ENCODE measurements around the gene RNF2.

- TF ChIP-seq, protein P1, sequence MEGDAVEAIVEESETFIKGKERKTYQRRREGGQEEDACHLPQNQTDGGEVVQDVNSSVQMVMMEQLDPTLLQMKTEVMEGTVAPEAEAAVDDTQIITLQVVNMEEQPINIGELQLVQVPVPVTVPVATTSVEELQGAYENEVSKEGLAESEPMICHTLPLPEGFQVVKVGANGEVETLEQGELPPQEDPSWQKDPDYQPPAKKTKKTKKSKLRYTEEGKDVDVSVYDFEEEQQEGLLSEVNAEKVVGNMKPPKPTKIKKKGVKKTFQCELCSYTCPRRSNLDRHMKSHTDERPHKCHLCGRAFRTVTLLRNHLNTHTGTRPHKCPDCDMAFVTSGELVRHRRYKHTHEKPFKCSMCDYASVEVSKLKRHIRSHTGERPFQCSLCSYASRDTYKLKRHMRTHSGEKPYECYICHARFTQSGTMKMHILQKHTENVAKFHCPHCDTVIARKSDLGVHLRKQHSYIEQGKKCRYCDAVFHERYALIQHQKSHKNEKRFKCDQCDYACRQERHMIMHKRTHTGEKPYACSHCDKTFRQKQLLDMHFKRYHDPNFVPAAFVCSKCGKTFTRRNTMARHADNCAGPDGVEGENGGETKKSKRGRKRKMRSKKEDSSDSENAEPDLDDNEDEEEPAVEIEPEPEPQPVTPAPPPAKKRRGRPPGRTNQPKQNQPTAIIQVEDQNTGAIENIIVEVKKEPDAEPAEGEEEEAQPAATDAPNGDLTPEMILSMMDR (IDR thresholded peaks at IDR 0.05; ENCODE audit: low read length), result no peak
- TF ChIP-seq EZH2 (IDR thresholded peaks at IDR 0.05; ENCODE audit: borderline replicate concordance, low read length), result no peak
Measured at GRCh38 chr1:185087746-185088145, 42.4 kb downstream of the RNF2 start.

Measured in OCI-LY1 (cell line).